A549 (cell line): ENCODE measurements around the gene C2orf78. TPM values are rescaled to one million over a fixed set of nuclear protein-coding genes. Genes with fewer than 3 reads are reported as not detected.
"Not testable (repeated sequence)": the region's sequence is repeated elsewhere in the genome, so short reads cannot be mapped to it uniquely, and the experiment has no call there.

Experiments used
- ATAC-seq, 2 experiments: fragments of 200-7000 bp in 1 of 2; fragments of >200 bp in 1 of 2; cut with Nextera tagmentation in 1 of 2; cut with Tn5 transposase in 1 of 2; 3 replicates each; pipeline versions ENCODE4 v1.8.0 to v1.9.1; 2018 to 2020; ENCODE audit warnings: mild to moderate bottlenecking in 1 of 2, moderate library complexity in 1 of 2
- CTCF ChIA-PET: fragments of 300-600 bp; sonication (Branson Sonifier 250); formaldehyde crosslinking; extraction: SDS; loops from one replicate; lab custom pipeline; 2021; ENCODE audit warnings: antibody characterized with exemption, inconsistent platforms; lab: Yijun Ruan, JAX
- POLR2A ChIA-PET: fragments of 350-600 bp; formaldehyde crosslinking; extraction: SDS; loops from one replicate; lab custom pipeline; 2021; ENCODE audit warnings: antibody characterized with exemption, inconsistent platforms; lab: Yijun Ruan, JAX
- DNase-seq, 2 experiments: peaks; one replicate each; pipeline versions ENCODE4 v3.0.0 to v3.0.0-alpha.2; 2011 to 2016; ENCODE audit warnings: low read depth in 1 of 2, low spot score in 1 of 2
- FAIRE-seq: peaks from 2 replicates; lab custom pipeline; 2011; peaks lifted over from hg19 to GRCh38; lab: Jason Lieb, UNC
- H3K27ac ChIP-seq, 2 experiments: fragments of >200 bp; sonication (Bioruptor Twin); formaldehyde crosslinking; 3 replicates each; pipeline ENCODE4 v1.5.1; 2016 to 2017
- H3K4me1 ChIP-seq: fragments of >200 bp; sonication (Bioruptor Twin); formaldehyde crosslinking; 3 replicates; pipeline ENCODE4 v1.6.1; 2016
- H3K4me2 ChIP-seq: fragments of >200 bp; sonication (Bioruptor Twin); formaldehyde crosslinking; 3 replicates; pipeline ENCODE4 v1.6.1; 2016
- H3K4me3 ChIP-seq: fragments of >200 bp; sonication (Bioruptor Twin); formaldehyde crosslinking; 3 replicates; pipeline ENCODE4 v1.5.1; 2016
- H3K9me3 ChIP-seq: fragments of >200 bp; sonication (Bioruptor Twin); formaldehyde crosslinking; 3 replicates; pipeline ENCODE4 v1.6.1; 2016
- ATOH8 ChIP-seq: fragments of 250-450 bp; sonication (Bioruptor Pico); IDR thresholded peaks from 2 replicates; pipeline ENCODE4 v1.5.0; 2020; ENCODE audit warnings: low read depth, mild to moderate bottlenecking, moderate library complexity
- BCL3 ChIP-seq: fragments of >200 bp; sonication (Bioruptor Twin); formaldehyde crosslinking; IDR thresholded peaks from 3 replicates; pipeline ENCODE4 v1.6.1; 2016
- CHD4 ChIP-seq: fragments of 200-600 bp; sonication (generic); IDR thresholded peaks from 2 replicates; pipeline ENCODE4 v1.6.1; 2016; ENCODE audit warnings: antibody characterized with exemption, mild to moderate bottlenecking, borderline replicate concordance
- ELK1 ChIP-seq: fragments of 150-350 bp; IDR thresholded peaks from 2 replicates; pipeline ENCODE4 v1.6.1; 2014; ENCODE audit warnings: low read depth, mild to moderate bottlenecking, low read length
- FOSL2 ChIP-seq, 2 experiments: fragments of 450-650 bp in 1 of 2; fragments of >200 bp in 1 of 2; sonication (Bioruptor Twin) in 1 of 2; formaldehyde crosslinking; IDR thresholded peaks; 2 replicates each; pipeline versions ENCODE4 v1.5.0 to v1.6.1; 2016 to 2020; ENCODE audit warnings: mild to moderate bottlenecking in 1 of 2, moderate library complexity in 1 of 2
- GATA3 ChIP-seq: IDR thresholded peaks from 2 replicates; pipeline ENCODE4 v1.6.1; 2012; ENCODE audit warnings: borderline replicate concordance
- HDAC2 ChIP-seq: fragments of 200-600 bp; sonication (generic); IDR thresholded peaks from 2 replicates; pipeline ENCODE4 v1.6.1; 2016
- HES2 ChIP-seq: fragments of >200 bp; sonication (Bioruptor Twin); formaldehyde crosslinking; IDR thresholded peaks from 2 replicates; pipeline ENCODE4 v1.6.1; 2016
- HEYL ChIP-seq: fragments of 250-450 bp; sonication (Bioruptor Pico); IDR thresholded peaks from 2 replicates; pipeline ENCODE4 v1.8.0; 2021; ENCODE audit warnings: mild to moderate bottlenecking, moderate library complexity
- HOXA7 ChIP-seq: fragments of 250-450 bp; sonication (Bioruptor Pico); IDR thresholded peaks from 2 replicates; pipeline ENCODE4 v1.5.0; 2020; ENCODE audit warnings: mild to moderate bottlenecking, moderate library complexity
- HOXB5 ChIP-seq: fragments of 250-450 bp; sonication (Bioruptor Pico); IDR thresholded peaks from 2 replicates; pipeline ENCODE4 v1.5.0; 2020; ENCODE audit warnings: mild to moderate bottlenecking, moderate library complexity
- JUN ChIP-seq, 2 experiments: fragments of >200 bp; sonication (Bioruptor Twin); formaldehyde crosslinking; IDR thresholded peaks; 2 replicates in 1 of 2; 3 replicates in 1 of 2; pipeline ENCODE4 v1.6.1; 2016 to 2017
- JUNB ChIP-seq: fragments of >200 bp; sonication (Bioruptor Twin); formaldehyde crosslinking; IDR thresholded peaks from 2 replicates; pipeline ENCODE4 v1.6.1; 2016
- KDM5A ChIP-seq: fragments of 200-600 bp; sonication (generic); IDR thresholded peaks from 2 replicates; pipeline ENCODE4 v1.6.1; 2016; ENCODE audit warnings: antibody characterized with exemption, mild to moderate bottlenecking
- MAX ChIP-seq: IDR thresholded peaks from 2 replicates; pipeline ENCODE4 v1.6.1; 2012
- MYC ChIP-seq: IDR thresholded peaks from 2 replicates; pipeline ENCODE4 v1.6.1; 2012; ENCODE audit warnings: mild to moderate bottlenecking, inconsistent platforms, low read length, improper control_type of control experiment, borderline replicate concordance
- POLR2AphosphoS2 ChIP-seq: conservative IDR thresholded peaks from 2 replicates; pipeline ENCODE4 v1.6.1; 2012; ENCODE audit warnings: low read length, improper control_type of control experiment, inconsistent platforms
- RNF2 ChIP-seq: fragments of 200-600 bp; sonication (generic); IDR thresholded peaks from 2 replicates; pipeline ENCODE4 v1.6.1; 2016; ENCODE audit warnings: low read depth, mild to moderate bottlenecking, antibody characterized with exemption, moderate library complexity, borderline replicate concordance
- USF2 ChIP-seq: fragments of 450-650 bp; IDR thresholded peaks from 2 replicates; pipeline ENCODE4 v1.6.1; 2014; ENCODE audit warnings: antibody characterized with exemption
- ZC3H11A ChIP-seq: fragments of 450-650 bp; IDR thresholded peaks from 2 replicates; pipeline ENCODE4 v1.6.1; 2014; ENCODE audit warnings: antibody characterized with exemption, mild to moderate bottlenecking
- ZFP36 ChIP-seq: fragments of 450-650 bp; IDR thresholded peaks from 2 replicates; pipeline ENCODE4 v1.6.1; 2014; ENCODE audit warnings: borderline replicate concordance; ENCODE audit not compliant: partially characterized antibody
- WGBS: methylation state at CpG from one replicate; pipeline ENCODE4 v1.1.6; 2017; ENCODE audit errors: missing lambda C conversion rate; 5-methylcytosine and 5-hydroxymethylcytosine counted together
- polyA plus RNA-seq, 4 experiments: library from polyadenylated mRNA; depleted of rRNA in 3 of 4; stranded (reverse); fragments of >200 nt; fragmentation: RNase III in 1 of 4; extraction: RNeasy Plus Mini Kit Qiagen cat#74134 plus additional on column Dnase treatment in 1 of 4; gene quantifications; 2 replicates in 3 of 4; 3 replicates in 1 of 4; pipeline ENCODE4 v1.2.3, GENCODE V29; 2011 to 2017

The C2orf78 gene
- polyA plus RNA-seq, 2 of the 4 experiments (the other 2 are of a cell fraction), result not detected

- FAIRE-seq (no peak), DNase-seq (no peak), ATAC-seq (no peak)
- H3K4me2 ChIP-seq, result no peak overlapping the region
- CTCF ChIA-PET, result interaction anchor here (0.8 kb wide), 1 partner anchor 19 kb away, joined by 4 read pairs; no protein-coding TSS in a partner anchor
- H3K4me1 ChIP-seq, result peaks cover 8% of the 10 kb centered on the region
- H3K9me3 ChIP-seq, result no peaks in the 10 kb centered on the region
- no peak overlapping the region for H3K4me3 ChIP-seq
- POLR2A ChIA-PET, result no interaction called here
- 80% methylated on average over 8 of the region's 8 CpGs for WGBS
- no peak overlapping the region for H3K27ac ChIP-seq
- TF ChIP-seq MAX (no peak), HOXB5 (CRISPR knock-in tag) (no peak), HES2 (no peak), HDAC2 (no peak), BCL3 (no peak), ATOH8 (CRISPR knock-in tag) (no peak), JUNB (no peak), RNF2 (no peak), HOXA7 (CRISPR knock-in tag) (no peak), ZFP36 (no peak), FOSL2 (IDR thresholded peaks at IDR 0.05) (no peak), FOSL2 (CRISPR knock-in tag; IDR thresholded peaks at IDR 0.05) (no peak), GATA3 (no peak), USF2 (no peak)
Observed at GRCh38 chr2:73776869-73777519, 7.0 kb upstream of the C2orf78 start.

GRCh38 chr2:73778867-73779466 is 5.0 kb upstream of the C2orf78 start:
- 70% methylated on average over 18 of the region's 18 CpGs for WGBS
- peak in 1 of 2 experiments; percentile 3; a peak in 1 of 6 replicates for ATAC-seq
- Histone ChIP-seq H3K4me1 (peaks cover 19% of the 10 kb centered on the region), H3K4me2 (peak overlapping the region; percentile 90), H3K4me3 (peak overlapping the region; percentile 94), H3K27ac (peak overlapping the region; percentile 90)
- peak in 1 of 2 experiments; percentile 8 for DNase-seq
- ChIA-PET POLR2A (interaction anchor here (1.1 kb wide), 1 partner anchor 42 kb away, joined by 5 read pairs; the partner anchor contains the start of gene TPRKB), CTCF (interaction anchor here (0.6 to 0.8 kb wide), 3 partner anchors 11 to 237 kb away, joined by 3 read pairs; no protein-coding TSS in a partner anchor)
- FAIRE-seq, H3K9me3 ChIP-seq: not testable (repeated sequence)

GRCh38 chr2:73779467-73780236 is 4.3 kb upstream of the C2orf78 start, which contains the start of gene DUSP11:
Gene DUSP11, minus strand, starts transcription at chr2:73780103. Its CDS starts 129 bp downstream, at chr2:73779974.
- POLR2A ChIA-PET, result interaction anchor here (1.1 kb wide), 1 partner anchor 42 kb away, joined by 5 read pairs; the partner anchor contains the start of gene TPRKB
- FAIRE-seq, result peak; percentile 56
- H3K27ac ChIP-seq, result peak within 1 kb of the TSS; percentile 90
- 0 out of 2 replicates have a peak, but pooled peaks have one; percentile 1 for TF ChIP-seq ZC3H11A
- no peak for TF ChIP-seq POLR2AphosphoS2
- TF ChIP-seq KDM5A, result peak; percentile 45; the same call in 1 of the 2 replicates
- TF ChIP-seq MAX, result peak; percentile 79
- peak; percentile 75 for TF ChIP-seq MYC
- no peak for TF ChIP-seq CHD4
- TF ChIP-seq BCL3, result peak; percentile 88
- no peak for TF ChIP-seq HOXA7 (CRISPR knock-in tag)
- TF ChIP-seq ELK1, result no peak
- no peak for TF ChIP-seq HES2
- TF ChIP-seq HEYL (CRISPR knock-in tag), result no peak
- TF ChIP-seq JUN (IDR thresholded peaks at IDR 0.05), result peak in 1 of 2 experiments; percentile 87; a peak in 3 of 5 replicates

More at GRCh38 chr2:73779467-73780236, 4.3 kb upstream of the C2orf78 start, which contains the start of gene DUSP11:
- CTCF ChIA-PET, result interaction anchor here (0.6 to 0.8 kb wide), 4 partner anchors 10 to 237 kb away, joined by 3 read pairs; no protein-coding TSS in a partner anchor
- Histone ChIP-seq H3K4me3 (peak within 1 kb of the TSS; percentile 94), H3K4me1 (peaks cover 19% of the 10 kb centered on the region), H3K4me2 (peak within 1 kb of the TSS; percentile 90), H3K9me3 (no peaks in the 10 kb centered on the region)
- DNase-seq, result peak; percentile 95
- ATAC-seq, result peak; percentile 96 to 97
- 3% methylated on average over 28 of the region's 40 CpGs for WGBS
